K562 (cell line): ENCODE measurements around the gene ZFP3. TPM values are rescaled to one million over a fixed set of nuclear protein-coding genes. Genes with fewer than 3 reads are reported as not detected.
A peak's percentile ranks its signal among the peaks of the same experiment; 100 is the strongest.

Source experiments
- KDM1A ChIP-seq, 2 experiments: fragments of 450-650 bp; IDR thresholded peaks; 2 replicates each; pipeline ENCODE4 v1.6.1; 2016; ENCODE audit warnings: mild to moderate bottlenecking in 2 of 2
- NFIC ChIP-seq: fragments of 450-650 bp; IDR thresholded peaks from 2 replicates; pipeline ENCODE4 v1.6.1; 2017; ENCODE audit warnings: mild to moderate bottlenecking, inconsistent platforms
- NFIX ChIP-seq: fragments of 250-450 bp; sonication (Bioruptor Pico); IDR thresholded peaks from 2 replicates; pipeline ENCODE4 v1.4.0; 2020; ENCODE audit warnings: low read depth, mild to moderate bottlenecking, moderate library complexity
- TCF7 ChIP-seq: sonication (generic); IDR thresholded peaks from 2 replicates; pipeline ENCODE4 v1.6.1; 2016; ENCODE audit warnings: antibody characterized with exemption, borderline replicate concordance
- TEAD4 ChIP-seq, 2 experiments: sonication (generic) in 1 of 2; formaldehyde crosslinking in 1 of 2; IDR thresholded peaks; 2 replicates each; pipeline versions ENCODE4 v1.6.1 to v1.8.0; 2012 to 2022; ENCODE audit warnings: borderline replicate concordance in 1 of 2, inconsistent platforms in 1 of 2, low read length in 1 of 2, mild to moderate bottlenecking in 1 of 2, missing genetic modification reagents in 1 of 2
- TSC22D4 ChIP-seq: fragments of 450-650 bp; IDR thresholded peaks from 2 replicates; pipeline ENCODE4 v1.6.1; 2016; ENCODE audit warnings: missing genetic modification characterization, missing biosample characterization, control low read depth
- ZKSCAN1 ChIP-seq: fragments of 150-350 bp; IDR thresholded peaks from 2 replicates; pipeline ENCODE4 v1.6.1; 2016; ENCODE audit warnings: low read depth, low read length
- ZNF384 ChIP-seq: IDR thresholded peaks from 2 replicates; pipeline ENCODE4 v1.6.1; 2012; ENCODE audit warnings: low read depth, low read length, improper control_type of control experiment
- ZNF445 ChIP-seq: fragments of 250-450 bp; sonication (Bioruptor Pico); IDR thresholded peaks from 2 replicates; pipeline ENCODE4 v1.4.0; 2020; ENCODE audit warnings: low read depth, mild to moderate bottlenecking, moderate library complexity
- polyA plus RNA-seq, 8 experiments: library from polyadenylated mRNA; depleted of rRNA in 4 of 8; stranded (reverse) in 5 of 8; unstranded in 3 of 8; fragments of >200 nt; fragmentation: Nextera tagmentation in 2 of 8; fragmentation: Illumina TruSeq in 1 of 8; extraction: Ambion mirVana in 2 of 8; extraction: Trizol in 1 of 8; gene quantifications; 2 replicates each; pipeline versions ENCODE4 v1.2.1 to v1.2.3, GENCODE V29; 2011 to 2014; ENCODE audit warnings: inconsistent platforms in 1 of 8, missing spikeins in 1 of 8
- total RNA-seq, 7 experiments: library from RNA; depleted of rRNA in 6 of 7; stranded (reverse); fragments of >200 nt in 6 of 7; fragmentation: Illumina TruSeq in 2 of 7; extraction: Trizol in 2 of 7; gene quantifications; 2 replicates each; pipeline versions ENCODE4 v1.2.1 to v1.2.3, GENCODE V29; 2011 to 2021; ENCODE audit warnings: low replicate concordance in 1 of 7
- TF ChIP-seq, protein P1 (sequence below): fragments of 450-650 bp; IDR thresholded peaks from 2 replicates; pipeline ENCODE4 v1.6.1; 2016; ENCODE audit warnings: mild to moderate bottlenecking, moderate library complexity
- TF ChIP-seq, protein P2 (sequence below): sonication (generic); formaldehyde crosslinking; IDR thresholded peaks from 2 replicates; pipeline ENCODE4 v1.4.0; 2020; ENCODE audit warnings: mild to moderate bottlenecking, missing genetic modification reagents
- TF ChIP-seq, protein P3 (sequence below): fragments of 450-650 bp; formaldehyde crosslinking; IDR thresholded peaks from 2 replicates; pipeline ENCODE4 v1.4.0; 2020; ENCODE audit warnings: mild to moderate bottlenecking, moderate library complexity

Gene ZFP3
- total and polyA plus RNA-seq, 9 of the 15 experiments (the other 6 are each of a cell fraction or from before 2014, with no cell fraction given), result 0.04 TPM; not detected in 8

DNA sequence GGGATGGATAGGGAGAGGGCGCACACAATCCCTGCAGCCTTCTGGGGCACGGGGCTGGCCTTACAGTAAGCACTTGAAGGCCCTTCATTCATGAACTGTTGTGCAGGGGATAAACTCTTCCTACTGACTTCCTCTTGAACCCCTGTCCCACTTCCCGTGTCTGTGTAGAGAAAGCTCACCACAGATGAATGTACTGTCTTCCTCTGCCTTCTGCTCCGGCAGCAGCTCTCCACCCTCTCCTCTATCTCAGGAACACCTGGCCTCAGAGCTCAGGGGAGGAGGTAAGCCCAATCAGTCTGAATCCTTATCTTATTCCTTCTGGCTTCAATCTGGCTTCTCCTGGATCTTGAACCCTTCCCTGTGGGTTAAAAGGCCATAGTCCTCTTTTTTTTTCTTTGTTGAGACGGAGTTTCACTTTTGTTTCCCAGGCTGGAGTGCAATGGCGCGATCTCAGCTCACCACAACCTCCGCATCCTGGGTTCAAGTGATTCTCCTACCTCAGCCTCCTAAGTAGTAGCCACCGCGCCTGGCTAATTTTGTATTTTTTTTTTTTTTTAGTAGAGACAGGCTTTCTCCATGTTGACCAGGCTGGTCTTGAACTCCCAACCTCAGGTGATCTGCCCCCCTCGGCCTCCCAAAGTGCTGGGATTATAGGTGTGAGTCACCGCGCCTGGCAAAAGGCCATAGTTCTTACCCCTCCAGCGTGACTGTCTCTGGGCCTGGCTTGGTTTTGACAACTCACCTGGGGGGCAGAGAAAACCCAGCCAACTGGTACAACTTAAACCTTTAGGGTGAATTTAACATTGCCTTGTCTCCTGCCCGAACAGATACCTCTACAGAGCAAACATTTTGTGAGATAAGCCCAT lies 35.9 kb upstream of the ZFP3 start (continued):
- TF ChIP-seq, protein P1, sequence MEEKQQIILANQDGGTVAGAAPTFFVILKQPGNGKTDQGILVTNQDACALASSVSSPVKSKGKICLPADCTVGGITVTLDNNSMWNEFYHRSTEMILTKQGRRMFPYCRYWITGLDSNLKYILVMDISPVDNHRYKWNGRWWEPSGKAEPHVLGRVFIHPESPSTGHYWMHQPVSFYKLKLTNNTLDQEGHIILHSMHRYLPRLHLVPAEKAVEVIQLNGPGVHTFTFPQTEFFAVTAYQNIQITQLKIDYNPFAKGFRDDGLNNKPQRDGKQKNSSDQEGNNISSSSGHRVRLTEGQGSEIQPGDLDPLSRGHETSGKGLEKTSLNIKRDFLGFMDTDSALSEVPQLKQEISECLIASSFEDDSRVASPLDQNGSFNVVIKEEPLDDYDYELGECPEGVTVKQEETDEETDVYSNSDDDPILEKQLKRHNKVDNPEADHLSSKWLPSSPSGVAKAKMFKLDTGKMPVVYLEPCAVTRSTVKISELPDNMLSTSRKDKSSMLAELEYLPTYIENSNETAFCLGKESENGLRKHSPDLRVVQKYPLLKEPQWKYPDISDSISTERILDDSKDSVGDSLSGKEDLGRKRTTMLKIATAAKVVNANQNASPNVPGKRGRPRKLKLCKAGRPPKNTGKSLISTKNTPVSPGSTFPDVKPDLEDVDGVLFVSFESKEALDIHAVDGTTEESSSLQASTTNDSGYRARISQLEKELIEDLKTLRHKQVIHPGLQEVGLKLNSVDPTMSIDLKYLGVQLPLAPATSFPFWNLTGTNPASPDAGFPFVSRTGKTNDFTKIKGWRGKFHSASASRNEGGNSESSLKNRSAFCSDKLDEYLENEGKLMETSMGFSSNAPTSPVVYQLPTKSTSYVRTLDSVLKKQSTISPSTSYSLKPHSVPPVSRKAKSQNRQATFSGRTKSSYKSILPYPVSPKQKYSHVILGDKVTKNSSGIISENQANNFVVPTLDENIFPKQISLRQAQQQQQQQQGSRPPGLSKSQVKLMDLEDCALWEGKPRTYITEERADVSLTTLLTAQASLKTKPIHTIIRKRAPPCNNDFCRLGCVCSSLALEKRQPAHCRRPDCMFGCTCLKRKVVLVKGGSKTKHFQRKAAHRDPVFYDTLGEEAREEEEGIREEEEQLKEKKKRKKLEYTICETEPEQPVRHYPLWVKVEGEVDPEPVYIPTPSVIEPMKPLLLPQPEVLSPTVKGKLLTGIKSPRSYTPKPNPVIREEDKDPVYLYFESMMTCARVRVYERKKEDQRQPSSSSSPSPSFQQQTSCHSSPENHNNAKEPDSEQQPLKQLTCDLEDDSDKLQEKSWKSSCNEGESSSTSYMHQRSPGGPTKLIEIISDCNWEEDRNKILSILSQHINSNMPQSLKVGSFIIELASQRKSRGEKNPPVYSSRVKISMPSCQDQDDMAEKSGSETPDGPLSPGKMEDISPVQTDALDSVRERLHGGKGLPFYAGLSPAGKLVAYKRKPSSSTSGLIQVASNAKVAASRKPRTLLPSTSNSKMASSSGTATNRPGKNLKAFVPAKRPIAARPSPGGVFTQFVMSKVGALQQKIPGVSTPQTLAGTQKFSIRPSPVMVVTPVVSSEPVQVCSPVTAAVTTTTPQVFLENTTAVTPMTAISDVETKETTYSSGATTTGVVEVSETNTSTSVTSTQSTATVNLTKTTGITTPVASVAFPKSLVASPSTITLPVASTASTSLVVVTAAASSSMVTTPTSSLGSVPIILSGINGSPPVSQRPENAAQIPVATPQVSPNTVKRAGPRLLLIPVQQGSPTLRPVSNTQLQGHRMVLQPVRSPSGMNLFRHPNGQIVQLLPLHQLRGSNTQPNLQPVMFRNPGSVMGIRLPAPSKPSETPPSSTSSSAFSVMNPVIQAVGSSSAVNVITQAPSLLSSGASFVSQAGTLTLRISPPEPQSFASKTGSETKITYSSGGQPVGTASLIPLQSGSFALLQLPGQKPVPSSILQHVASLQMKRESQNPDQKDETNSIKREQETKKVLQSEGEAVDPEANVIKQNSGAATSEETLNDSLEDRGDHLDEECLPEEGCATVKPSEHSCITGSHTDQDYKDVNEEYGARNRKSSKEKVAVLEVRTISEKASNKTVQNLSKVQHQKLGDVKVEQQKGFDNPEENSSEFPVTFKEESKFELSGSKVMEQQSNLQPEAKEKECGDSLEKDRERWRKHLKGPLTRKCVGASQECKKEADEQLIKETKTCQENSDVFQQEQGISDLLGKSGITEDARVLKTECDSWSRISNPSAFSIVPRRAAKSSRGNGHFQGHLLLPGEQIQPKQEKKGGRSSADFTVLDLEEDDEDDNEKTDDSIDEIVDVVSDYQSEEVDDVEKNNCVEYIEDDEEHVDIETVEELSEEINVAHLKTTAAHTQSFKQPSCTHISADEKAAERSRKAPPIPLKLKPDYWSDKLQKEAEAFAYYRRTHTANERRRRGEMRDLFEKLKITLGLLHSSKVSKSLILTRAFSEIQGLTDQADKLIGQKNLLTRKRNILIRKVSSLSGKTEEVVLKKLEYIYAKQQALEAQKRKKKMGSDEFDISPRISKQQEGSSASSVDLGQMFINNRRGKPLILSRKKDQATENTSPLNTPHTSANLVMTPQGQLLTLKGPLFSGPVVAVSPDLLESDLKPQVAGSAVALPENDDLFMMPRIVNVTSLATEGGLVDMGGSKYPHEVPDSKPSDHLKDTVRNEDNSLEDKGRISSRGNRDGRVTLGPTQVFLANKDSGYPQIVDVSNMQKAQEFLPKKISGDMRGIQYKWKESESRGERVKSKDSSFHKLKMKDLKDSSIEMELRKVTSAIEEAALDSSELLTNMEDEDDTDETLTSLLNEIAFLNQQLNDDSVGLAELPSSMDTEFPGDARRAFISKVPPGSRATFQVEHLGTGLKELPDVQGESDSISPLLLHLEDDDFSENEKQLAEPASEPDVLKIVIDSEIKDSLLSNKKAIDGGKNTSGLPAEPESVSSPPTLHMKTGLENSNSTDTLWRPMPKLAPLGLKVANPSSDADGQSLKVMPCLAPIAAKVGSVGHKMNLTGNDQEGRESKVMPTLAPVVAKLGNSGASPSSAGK, result no peak
- TF ChIP-seq TCF7, result no peak
- TF ChIP-seq NFIC, result peak; percentile 76
- no peak for TF ChIP-seq ZNF445 (CRISPR knock-in tag)
- TF ChIP-seq NFIX (CRISPR knock-in tag), result no peak
- TF ChIP-seq TSC22D4 (tag), result no peak
- peak; percentile 38 for TF ChIP-seq ZNF384
- TF ChIP-seq, protein P2, sequence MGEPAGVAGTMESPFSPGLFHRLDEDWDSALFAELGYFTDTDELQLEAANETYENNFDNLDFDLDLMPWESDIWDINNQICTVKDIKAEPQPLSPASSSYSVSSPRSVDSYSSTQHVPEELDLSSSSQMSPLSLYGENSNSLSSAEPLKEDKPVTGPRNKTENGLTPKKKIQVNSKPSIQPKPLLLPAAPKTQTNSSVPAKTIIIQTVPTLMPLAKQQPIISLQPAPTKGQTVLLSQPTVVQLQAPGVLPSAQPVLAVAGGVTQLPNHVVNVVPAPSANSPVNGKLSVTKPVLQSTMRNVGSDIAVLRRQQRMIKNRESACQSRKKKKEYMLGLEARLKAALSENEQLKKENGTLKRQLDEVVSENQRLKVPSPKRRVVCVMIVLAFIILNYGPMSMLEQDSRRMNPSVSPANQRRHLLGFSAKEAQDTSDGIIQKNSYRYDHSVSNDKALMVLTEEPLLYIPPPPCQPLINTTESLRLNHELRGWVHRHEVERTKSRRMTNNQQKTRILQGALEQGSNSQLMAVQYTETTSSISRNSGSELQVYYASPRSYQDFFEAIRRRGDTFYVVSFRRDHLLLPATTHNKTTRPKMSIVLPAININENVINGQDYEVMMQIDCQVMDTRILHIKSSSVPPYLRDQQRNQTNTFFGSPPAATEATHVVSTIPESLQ, result no peak
- TF ChIP-seq, protein P3, sequence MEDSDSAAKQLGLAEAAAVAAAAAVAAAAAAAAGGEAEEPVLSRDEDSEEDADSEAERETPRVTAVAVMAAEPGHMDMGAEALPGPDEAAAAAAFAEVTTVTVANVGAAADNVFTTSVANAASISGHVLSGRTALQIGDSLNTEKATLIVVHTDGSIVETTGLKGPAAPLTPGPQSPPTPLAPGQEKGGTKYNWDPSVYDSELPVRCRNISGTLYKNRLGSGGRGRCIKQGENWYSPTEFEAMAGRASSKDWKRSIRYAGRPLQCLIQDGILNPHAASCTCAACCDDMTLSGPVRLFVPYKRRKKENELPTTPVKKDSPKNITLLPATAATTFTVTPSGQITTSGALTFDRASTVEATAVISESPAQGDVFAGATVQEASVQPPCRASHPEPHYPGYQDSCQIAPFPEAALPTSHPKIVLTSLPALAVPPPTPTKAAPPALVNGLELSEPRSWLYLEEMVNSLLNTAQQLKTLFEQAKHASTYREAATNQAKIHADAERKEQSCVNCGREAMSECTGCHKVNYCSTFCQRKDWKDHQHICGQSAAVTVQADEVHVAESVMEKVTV, result no peak
- TF ChIP-seq KDM1A (IDR thresholded peaks at IDR 0.05), result peak; percentile 53 to 64
- TF ChIP-seq TEAD4 (IDR thresholded peaks at IDR 0.05; ENCODE audit: low read length), result peak; percentile 42; the same call in 1 of the 2 replicates
- TF ChIP-seq TEAD4 (CRISPR knock-in tag; IDR thresholded peaks at IDR 0.05; ENCODE audit: borderline replicate concordance), result no peak
- TF ChIP-seq ZKSCAN1, result no peak
